GM19193 (cell line): ENCODE results near the gene NEGR1.

Experiments
- POLR2A ChIP-seq: IDR thresholded peaks from 4 replicates; pipeline ENCODE4 v1.6.1; 2011; ENCODE audit not compliant: insufficient read depth, insufficient read length; ENCODE audit errors: extremely low read depth

The NEGR1 gene

DNA sequence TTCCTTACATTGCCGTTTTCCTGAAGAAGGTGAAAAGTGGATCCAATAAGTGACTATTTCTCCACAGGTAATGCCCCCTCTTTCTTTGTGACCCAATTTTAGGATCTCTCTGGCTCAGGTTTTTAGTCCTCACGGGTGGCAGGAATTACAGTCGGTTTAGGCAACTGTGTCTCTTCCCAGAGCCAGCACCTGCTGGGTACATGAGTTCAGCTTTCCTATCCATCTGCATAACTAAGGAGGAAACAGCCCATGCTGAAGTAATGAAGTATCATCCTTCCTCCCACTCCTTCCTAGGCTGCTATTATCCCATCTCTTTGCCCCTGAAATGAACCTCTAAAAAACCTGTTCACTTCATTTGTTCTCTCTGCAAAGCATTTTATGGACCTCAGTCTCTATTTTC, 544.6 kb downstream of the NEGR1 start:
- TF ChIP-seq POLR2A, result no peak

DNA sequence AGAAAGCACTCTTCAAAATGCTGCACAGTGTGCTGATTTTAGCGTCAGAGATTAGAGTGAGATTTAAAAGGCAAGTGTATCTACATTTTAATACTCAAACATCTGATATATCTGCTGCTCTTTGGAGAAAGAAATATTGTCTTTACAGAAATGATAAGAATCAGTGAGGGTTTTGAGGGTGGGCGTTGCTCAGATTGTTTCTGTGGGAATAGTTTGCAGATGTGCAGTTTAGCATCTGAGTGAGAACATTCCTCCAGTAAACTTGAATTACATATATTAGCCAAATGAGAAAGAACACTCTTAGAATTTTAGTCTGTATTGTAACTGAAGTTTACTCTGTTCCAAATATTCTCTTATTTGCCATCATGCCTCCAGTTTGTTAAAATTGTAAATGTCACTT, 549.2 kb downstream of the NEGR1 start:
- no peak for TF ChIP-seq POLR2A

DNA sequence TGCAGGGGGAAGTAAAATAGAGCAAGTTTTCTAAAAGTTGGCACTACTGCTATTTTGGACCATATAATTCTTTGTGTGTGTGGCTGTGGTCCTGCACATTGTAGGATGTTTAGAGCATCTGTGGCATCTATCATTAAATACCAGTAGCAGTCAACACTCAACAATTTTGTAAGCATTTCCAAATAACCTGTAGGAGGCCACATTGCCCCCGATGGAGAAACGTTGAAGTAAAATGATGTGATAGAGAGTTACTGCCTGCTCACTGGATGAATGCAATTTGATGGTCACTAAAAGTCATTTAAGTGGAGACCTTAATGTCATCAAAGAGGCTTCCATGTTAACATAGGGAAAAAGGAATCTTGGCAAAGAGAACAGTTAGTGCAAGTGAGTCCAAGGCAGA, 560.8 kb downstream of the NEGR1 start:
- no peak for TF ChIP-seq POLR2A

DNA sequence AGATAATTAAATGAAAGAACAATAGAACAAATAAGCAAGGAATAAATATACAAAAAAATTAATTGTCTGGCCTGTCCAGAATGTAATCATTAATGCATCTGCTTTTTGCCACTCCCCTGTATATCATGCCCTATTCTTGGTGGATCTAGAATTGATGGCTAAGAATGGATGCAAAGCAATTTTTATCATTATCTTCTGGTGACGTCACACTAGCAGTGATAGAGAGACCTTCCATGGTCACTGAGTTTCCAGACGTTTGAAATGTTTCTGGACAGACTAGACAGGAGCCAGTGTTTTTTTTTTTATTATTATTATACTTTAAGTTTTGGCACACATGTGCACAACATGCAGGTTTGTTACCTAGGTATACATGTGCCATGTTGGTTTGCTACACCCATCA, 563.0 kb downstream of the NEGR1 start:
- no peak for TF ChIP-seq POLR2A

DNA sequence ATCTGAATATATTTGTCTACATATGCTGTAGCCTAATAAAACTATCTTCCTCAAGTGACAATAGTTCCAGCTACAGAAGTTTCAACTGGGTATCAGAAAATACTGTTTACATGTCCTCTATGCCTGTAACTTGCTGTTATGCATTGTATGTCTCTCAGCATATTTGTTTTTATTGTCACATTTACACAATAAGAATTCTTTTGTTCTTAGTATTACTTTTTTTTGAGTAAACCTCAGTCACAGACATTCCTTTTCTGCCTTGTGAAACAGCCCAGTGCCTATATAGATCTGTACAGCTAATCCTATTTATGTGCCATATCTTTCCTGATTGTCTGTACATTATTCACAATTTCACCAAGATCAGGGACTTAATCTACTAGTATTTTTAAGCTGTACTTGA, 565.2 kb downstream of the NEGR1 start:
- no peak for TF ChIP-seq POLR2A

DNA sequence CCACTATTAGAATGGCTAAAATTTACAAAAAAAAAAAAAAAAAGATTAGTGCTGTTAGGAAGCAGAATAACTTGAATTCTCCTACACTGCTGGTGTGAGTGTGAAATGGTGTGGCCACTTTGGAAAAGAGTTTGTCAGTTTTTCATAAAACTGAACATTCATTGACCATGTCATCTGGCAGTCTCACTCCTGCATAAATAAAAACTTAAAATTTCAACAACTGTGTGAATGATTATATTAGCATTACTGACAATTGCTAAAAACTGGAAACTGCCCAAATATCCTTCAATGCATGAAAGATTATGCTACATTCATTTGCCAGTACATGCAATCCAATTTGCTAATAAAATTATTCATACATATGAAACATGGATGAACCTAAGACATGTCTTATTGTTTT, 570.9 kb downstream of the NEGR1 start:
- no peak for TF ChIP-seq POLR2A

DNA sequence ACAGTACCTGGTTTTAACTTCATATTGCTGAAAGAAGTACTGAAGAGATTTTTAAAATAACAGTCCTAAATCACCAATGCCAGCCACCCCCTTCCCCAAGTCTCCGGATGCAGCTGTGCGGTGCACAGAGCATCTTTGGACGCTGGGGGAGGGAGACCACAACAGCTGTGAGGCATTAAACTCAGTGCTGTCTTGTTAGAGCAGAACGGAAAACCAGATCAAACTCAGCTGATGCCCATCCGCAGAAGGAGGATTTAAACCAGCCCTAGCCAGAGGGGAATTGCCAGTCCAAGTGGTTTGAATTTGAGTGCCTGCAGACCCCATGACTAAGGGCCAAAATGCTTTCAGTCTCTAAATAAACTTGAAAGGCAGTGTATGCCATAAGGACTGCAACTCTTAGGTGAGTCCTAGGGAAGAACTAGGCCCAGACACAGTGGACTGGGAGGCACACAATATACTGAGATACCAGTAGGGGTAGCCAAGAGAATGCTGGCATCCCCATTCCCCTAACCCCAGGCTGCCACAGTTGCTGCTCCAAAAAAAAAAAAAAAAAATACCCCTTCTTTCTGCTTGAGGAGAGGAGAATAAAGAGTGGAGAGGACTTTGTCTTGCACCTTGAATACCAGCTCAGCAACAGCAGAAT, 576.2 kb downstream of the NEGR1 start:
- no peak for TF ChIP-seq POLR2A

DNA sequence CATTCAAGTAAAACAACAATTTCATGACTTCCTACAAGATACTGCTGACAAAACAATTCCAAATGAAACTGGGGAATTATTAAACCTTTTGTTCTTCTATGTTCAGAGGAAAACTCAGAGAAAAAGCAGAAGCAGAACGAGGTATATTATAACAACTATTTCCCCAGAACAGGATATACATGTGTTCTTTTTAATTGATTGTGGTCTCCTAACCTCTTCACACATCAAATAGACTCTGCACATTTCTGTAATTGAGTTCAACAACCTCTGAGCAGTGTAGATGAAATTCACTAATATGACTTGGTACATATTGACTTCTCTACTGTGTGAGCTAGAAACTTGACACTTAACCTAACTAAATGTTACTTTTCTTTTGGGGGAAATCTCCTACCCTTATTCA, 584.2 kb downstream of the NEGR1 start:
- no peak for TF ChIP-seq POLR2A

DNA sequence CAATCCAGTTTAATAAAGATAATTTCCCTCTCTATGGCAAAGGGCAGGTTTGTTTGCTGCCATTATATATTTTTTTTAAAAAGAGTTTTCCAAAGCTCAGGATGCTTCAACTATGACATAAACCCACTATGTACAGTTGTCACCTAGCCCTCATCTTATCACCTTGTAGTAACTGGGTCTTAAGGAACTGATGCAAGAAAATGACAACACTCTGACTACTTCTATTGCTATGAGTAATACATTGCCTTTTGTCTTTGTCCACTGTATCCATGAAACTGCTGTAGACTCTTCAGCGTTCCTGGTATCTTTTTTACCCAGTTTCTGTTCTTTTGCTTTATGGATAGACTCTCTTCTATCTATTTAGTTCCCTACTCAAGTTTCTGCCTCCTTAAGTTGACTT, 586.5 kb downstream of the NEGR1 start:
- no peak for TF ChIP-seq POLR2A

DNA sequence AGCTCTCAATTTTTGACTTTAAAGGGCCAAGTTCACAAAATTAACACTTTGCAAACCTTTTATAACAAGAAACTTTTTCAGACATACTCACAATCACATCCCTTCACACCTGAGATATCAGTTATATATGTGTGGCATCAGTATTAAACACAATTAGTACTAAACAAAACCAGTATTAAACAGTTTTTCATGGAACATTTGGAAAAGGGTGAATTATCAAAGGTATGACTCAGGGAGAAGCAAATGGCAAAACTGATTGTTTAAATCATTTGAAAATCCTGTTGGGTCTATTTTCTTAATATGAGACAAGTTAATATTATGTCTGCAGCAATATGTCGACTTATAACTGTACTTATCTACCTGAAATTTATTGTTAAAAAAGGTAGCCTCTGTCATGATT, 587.3 kb downstream of the NEGR1 start:
- no peak for TF ChIP-seq POLR2A

DNA sequence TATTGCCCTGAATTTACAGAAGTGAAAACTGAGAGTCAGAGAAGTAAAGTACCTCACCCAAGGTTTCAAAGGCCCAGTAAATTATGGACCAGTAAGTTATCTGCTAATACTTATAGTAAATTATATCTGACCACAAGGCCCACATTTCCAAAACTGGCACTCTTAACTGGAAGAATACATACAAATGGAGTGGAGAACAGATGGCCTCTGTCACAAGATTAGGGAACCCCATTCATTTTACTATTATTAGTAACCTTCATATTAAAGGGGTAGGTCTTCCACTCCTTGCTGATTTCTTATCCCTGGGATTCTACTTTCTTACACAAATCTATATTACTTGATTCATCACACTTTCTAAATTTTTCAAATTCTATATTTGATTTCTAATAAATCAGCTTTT, 588.8 kb downstream of the NEGR1 start:
- TF ChIP-seq POLR2A, result no peak

DNA sequence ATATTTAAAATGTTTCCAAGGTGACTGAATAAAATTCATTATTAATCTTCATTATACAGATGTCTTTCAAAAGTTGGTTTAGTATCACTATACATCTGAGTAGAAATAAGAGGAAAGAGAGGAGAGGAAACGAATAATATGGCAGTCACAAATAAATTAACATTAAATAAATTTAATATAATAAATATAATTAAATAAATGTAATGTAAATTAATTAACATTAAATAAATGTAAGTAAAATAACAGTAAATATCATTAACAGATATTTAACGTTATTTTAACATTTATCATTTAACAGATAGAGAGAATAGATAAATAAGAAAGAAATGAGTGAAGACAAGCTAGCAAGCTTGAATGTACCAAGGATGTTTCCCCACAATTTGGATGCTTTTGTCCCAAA, 592.7 kb downstream of the NEGR1 start:
- TF ChIP-seq POLR2A, result no peak

DNA sequence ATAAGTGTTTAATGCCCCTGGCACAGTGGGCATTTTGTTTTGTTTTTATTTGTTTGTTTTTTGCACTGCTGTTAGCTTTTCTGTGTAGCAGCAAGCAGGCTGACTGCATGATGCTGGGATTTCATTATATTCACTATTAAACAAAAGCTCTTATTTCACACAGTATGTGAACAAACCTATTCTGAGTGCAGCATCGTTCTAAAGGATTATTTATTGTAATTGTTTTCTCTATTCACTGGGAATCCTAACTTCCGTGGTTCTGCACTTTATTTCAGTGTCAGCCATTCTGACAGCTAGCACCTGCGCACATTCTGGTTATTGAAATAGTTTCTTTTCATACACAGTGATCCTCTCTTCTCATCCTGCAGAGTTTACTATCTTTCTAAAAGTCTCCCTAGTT, 595.0 kb downstream of the NEGR1 start:
- no peak for TF ChIP-seq POLR2A

DNA sequence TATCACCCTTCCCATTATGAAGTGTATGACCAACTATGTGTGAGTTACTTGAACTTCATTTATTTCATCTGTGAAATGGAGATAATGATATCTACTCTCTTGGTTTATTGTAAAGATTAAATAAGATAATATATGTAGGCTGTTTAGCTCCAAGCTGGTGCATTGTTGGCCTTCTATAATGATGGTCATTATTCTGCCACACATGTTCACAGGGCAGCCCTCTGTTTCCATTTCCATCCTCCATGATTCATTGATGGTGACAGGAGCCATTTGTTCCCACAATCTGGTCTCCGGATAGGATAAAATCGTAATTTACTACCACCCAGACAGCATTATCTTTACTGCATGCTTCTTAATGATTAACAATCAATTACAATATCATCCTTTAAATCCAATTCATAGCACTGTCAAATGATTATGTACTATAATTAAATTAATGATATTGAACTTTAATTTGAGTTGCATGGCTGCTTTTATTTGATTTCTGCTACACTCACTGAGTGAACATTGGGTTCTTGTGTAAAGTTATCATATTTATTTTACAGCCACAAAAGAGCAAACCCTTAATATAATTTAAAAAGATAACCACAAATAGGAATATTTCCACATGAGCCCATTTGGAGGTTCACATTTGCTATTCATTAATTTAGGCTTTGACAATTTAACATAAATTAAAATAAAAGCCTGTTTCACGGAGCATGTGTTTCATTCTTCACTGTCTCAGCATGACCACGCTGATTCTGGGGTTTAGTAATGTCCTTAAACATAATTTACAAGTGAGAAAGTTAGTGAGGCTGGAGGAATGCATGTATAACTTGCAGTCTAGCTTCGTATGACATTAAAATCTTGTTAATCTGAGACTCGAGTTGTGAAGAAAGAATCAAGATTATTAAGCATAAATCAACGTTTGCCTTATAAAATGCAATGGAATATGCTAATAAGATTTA, 605.1 kb downstream of the NEGR1 start:
- no peak for TF ChIP-seq POLR2A

DNA sequence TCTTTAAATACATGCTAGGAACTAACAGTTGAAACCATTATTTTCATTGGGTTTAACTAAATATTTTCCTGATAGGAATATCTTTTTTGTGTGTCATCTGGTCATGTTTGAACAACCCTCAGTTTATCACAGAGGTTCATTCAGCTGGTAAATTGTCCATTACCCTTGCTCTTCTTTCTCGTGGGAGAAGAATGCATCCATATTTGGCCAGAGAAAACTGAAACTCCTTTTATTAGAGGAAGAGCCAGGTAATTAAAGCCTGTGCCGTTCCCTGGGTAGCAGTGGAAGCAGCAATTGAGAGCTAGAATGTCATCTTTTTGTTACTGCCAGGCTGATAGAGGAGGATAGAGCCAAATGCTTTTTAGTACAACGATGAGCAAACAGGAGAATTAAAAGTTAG, 614.3 kb downstream of the NEGR1 start:
- TF ChIP-seq POLR2A, result no peak

DNA sequence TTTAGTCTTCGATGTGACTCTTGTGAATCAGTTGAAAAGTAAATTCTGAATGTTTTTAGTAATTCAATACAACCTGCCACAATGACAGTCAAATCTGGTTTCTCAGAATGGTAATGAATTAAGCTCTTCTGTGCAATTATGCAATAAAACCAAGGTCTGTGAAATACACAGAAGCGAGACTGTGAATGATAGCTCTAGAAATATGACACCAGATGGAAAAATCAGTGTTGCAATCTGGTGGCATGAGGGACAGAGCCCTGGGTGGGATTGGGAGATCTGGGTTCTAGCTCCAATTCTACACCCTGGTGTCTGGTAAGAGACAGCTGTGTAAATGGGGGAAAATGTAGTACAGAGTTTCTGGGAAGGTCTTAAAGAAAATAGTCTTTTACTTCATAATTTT, 615.1 kb downstream of the NEGR1 start:
- no peak for TF ChIP-seq POLR2A

DNA sequence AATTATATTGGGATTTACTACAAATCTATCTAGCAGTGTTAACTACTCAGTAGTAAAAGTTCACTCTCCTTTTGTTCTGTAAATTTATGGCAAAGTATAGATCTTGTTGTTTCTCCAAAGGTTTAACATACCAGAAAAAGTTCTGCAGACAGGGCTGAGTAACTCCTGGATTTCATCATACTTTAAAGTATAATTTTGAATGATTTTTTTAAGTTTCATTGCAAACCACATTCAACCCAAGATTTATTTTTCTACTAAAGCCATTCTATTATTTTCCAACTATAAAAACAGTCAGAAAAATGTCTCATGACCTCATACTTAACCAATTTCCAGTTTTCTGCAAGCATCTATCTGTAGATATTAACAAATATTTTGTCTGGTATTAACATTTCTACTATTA, 615.7 kb downstream of the NEGR1 start:
- no peak for TF ChIP-seq POLR2A

DNA sequence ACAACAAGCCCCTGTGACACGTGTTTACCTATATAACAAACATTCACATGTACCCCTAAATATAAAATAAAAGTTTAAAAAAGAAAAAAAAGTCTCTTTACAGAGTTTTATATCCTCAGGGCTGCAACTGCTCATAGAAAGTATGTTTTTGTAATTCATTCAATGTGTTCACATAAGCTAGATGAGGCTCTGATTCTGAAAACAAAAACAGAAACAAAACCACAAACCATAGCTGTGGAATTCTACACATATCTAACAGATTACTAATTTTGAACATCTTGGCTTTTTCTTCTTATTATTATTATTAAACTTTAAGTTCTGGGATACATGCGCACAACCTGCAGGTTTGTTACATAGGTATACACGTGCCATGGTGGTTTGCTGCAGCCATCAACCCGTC, 621.9 kb downstream of the NEGR1 start:
- no peak for TF ChIP-seq POLR2A
